Mesodermal cell (in vitro differentiated cells): Measurements from ENCODE around the gene ATG9A. TPM values are rescaled to one million over a fixed set of nuclear protein-coding genes. Genes with fewer than 3 reads are reported as not detected.

Source experiments
- H3K27ac ChIP-seq: 2 replicates; pipeline ENCODE4 v1.7.0; 2013; ENCODE audit warnings: mild to moderate bottlenecking, low read depth, low read length, moderate library complexity; ENCODE audit not compliant: severe bottlenecking
- H3K36me3 ChIP-seq: 2 replicates; pipeline ENCODE4 v1.7.1; 2013; ENCODE audit warnings: mild to moderate bottlenecking, low read length, moderate library complexity; ENCODE audit not compliant: control insufficient read depth, insufficient read depth
- H3K4me1 ChIP-seq: one replicate; pipeline ENCODE4 v1.7.1; 2013; ENCODE audit warnings: mild to moderate bottlenecking, low read length; ENCODE audit not compliant: insufficient read depth, control insufficient read depth, poor library complexity, severe bottlenecking
- H3K4me3 ChIP-seq: 2 replicates; pipeline ENCODE4 v1.7.0; 2013; ENCODE audit warnings: low read length, control low read depth, mild to moderate bottlenecking; ENCODE audit not compliant: insufficient read depth, poor library complexity, severe bottlenecking; ENCODE audit errors: extremely low read depth
- H3K9me3 ChIP-seq: 2 replicates; pipeline ENCODE4 v1.7.1; 2013; ENCODE audit warnings: mild to moderate bottlenecking, low read length, moderate library complexity; ENCODE audit not compliant: control insufficient read depth
- WGBS, 2 experiments: methylation state at CpG; one replicate each; pipeline ENCODE4 v1.1.5; 2013; ENCODE audit warnings: missing lambda C conversion rate in 2 of 2; ENCODE audit not compliant: insufficient coverage in 2 of 2; 5-methylcytosine and 5-hydroxymethylcytosine counted together
- polyA plus RNA-seq, 2 experiments: library from polyadenylated mRNA; stranded (reverse); fragments of 50-300 nt; gene quantifications; one replicate each; pipeline ENCODE4 v1.2.3, GENCODE V29; 2013

The ATG9A gene
- polyA plus RNA-seq (2013, experiment 1 of 2), result 47.8 TPM
- 41.2 TPM for polyA plus RNA-seq (2013, experiment 2 of 2)

GRCh38 chr2:219229305-219230058 lies at the start of gene ATG9A, which contains the start of gene ANKZF1:
Gene ATG9A, minus strand, starts transcription at chr2:219229636. Its CDS starts 1,612 bp downstream, at chr2:219228024.
Gene ANKZF1, plus strand, starts transcription at chr2:219229806. Its CDS starts 452 bp downstream, at chr2:219230258.
- 0 to 1% methylated on average over 68 to 77 of the region's 80 CpGs for WGBS, 2 experiments
- peak within 1 kb of the TSS; percentile 94 for H3K27ac ChIP-seq
- H3K4me3 ChIP-seq, result peak within 1 kb of the TSS; percentile 86
- H3K9me3 ChIP-seq, result no peaks in the 10 kb centered on the region
- peaks cover 69% of the 10 kb centered on the region for H3K36me3 ChIP-seq
- H3K4me1 ChIP-seq, result peaks cover 14% of the 10 kb centered on the region

GRCh38 chr2:219278655-219279150 lies 49.3 kb upstream of the ATG9A start:
- Histone ChIP-seq H3K27ac (peak overlapping the region; percentile 98), H3K4me3 (peak overlapping the region; percentile 59), H3K9me3 (no peaks in the 10 kb centered on the region), H3K36me3 (peaks cover 29% of the 10 kb centered on the region), H3K4me1 (peaks cover 42% of the 10 kb centered on the region)
- WGBS, 2 experiments, result 12 to 13% methylated on average over 5 to 6 of the region's 9 CpGs

GRCh38 chr2:219277703-219278654 lies 48.5 kb upstream of the ATG9A start:
- Histone ChIP-seq H3K4me3 (peak overlapping the region; percentile 59), H3K27ac (peak overlapping the region; percentile 98), H3K36me3 (peaks cover 23% of the 10 kb centered on the region), H3K4me1 (peaks cover 45% of the 10 kb centered on the region), H3K9me3 (no peaks in the 10 kb centered on the region)
- WGBS, 2 experiments, result 31 to 33% methylated on average over 24 to 25 of the region's 25 CpGs

- peak overlapping the region; percentile 94 for H3K27ac ChIP-seq
- no peaks in the 10 kb centered on the region for H3K9me3 ChIP-seq
- peaks cover 38% of the 10 kb centered on the region for H3K4me1 ChIP-seq
- no peaks in the 10 kb centered on the region for H3K36me3 ChIP-seq
- WGBS, 2 experiments, result 53 to 54% methylated on average over 5 of the region's 6 CpGs
- no peak overlapping the region for H3K4me3 ChIP-seq
Observed at GRCh38 chr2:219274361-219274921, 45.0 kb upstream of the ATG9A start.

- Histone ChIP-seq H3K27ac (peak overlapping the region; percentile 94), H3K4me3 (no peak overlapping the region), H3K9me3 (no peaks in the 10 kb centered on the region), H3K4me1 (peaks cover 38% of the 10 kb centered on the region), H3K36me3 (no peaks in the 10 kb centered on the region)
- no CpG with 5 or more reads among the region's 3 CpGs for WGBS, 2 experiments
Observed at GRCh38 chr2:219273937-219274336, 44.5 kb upstream of the ATG9A start.

- H3K27ac ChIP-seq, result no peak overlapping the region
- H3K36me3 ChIP-seq, result no peaks in the 10 kb centered on the region
- no peak overlapping the region for H3K4me3 ChIP-seq
- H3K9me3 ChIP-seq, result no peaks in the 10 kb centered on the region
- peaks cover 32% of the 10 kb centered on the region for H3K4me1 ChIP-seq
- WGBS, 2 experiments, result 57 to 100% methylated on average over 1 of the region's 2 CpGs
Observed at GRCh38 chr2:219272995-219273394, 43.6 kb upstream of the ATG9A start.

GRCh38 chr2:219272356-219272755 lies 42.9 kb upstream of the ATG9A start:
- no peaks in the 10 kb centered on the region for H3K36me3 ChIP-seq
- WGBS, 2 experiments, result 90 to 97% methylated on average over 2 to 3 of the region's 4 CpGs
- no peaks in the 10 kb centered on the region for H3K9me3 ChIP-seq
- no peak overlapping the region for H3K4me3 ChIP-seq
- H3K27ac ChIP-seq, result no peak overlapping the region
- peaks cover 25% of the 10 kb centered on the region for H3K4me1 ChIP-seq

GRCh38 chr2:219271021-219271420 lies 41.6 kb upstream of the ATG9A start:
- Histone ChIP-seq H3K4me1 (peaks cover 22% of the 10 kb centered on the region), H3K9me3 (no peaks in the 10 kb centered on the region), H3K27ac (no peak overlapping the region), H3K36me3 (no peaks in the 10 kb centered on the region), H3K4me3 (no peak overlapping the region)
- WGBS, 2 experiments, result 100% methylated on average over 2 of the region's 2 CpGs

- Histone ChIP-seq H3K36me3 (no peaks in the 10 kb centered on the region), H3K4me1 (peaks cover 18% of the 10 kb centered on the region), H3K9me3 (no peaks in the 10 kb centered on the region), H3K27ac (no peak overlapping the region), H3K4me3 (no peak overlapping the region)
- 88 to 100% methylated on average over 3 to 5 of the region's 5 CpGs for WGBS, 2 experiments
Observed at GRCh38 chr2:219270055-219270372, 40.6 kb upstream of the ATG9A start.

- no peak overlapping the region for H3K27ac ChIP-seq
- H3K4me1 ChIP-seq, result peaks cover 18% of the 10 kb centered on the region
- H3K4me3 ChIP-seq, result no peak overlapping the region
- no peaks in the 10 kb centered on the region for H3K36me3 ChIP-seq
- no peaks in the 10 kb centered on the region for H3K9me3 ChIP-seq
- 93 to 95% methylated on average over 8 of the region's 8 CpGs for WGBS, 2 experiments
Observed at GRCh38 chr2:219269362-219270054, 40.1 kb upstream of the ATG9A start.
